Thyroid gland (tissue), 4 donors: Measurements from ENCODE around the gene RNF13. TPM values are rescaled to one million over a fixed set of nuclear protein-coding genes. Genes with fewer than 3 reads are reported as not detected.

Source experiments
- DNase-seq, 2 donors: peaks; one replicate each; pipeline ENCODE4 v3.0.0-alpha.2; 2019
- H3K27ac ChIP-seq, 3 donors: fragments of 200-600 bp; sonication (generic); 1 replicate in 2 of 3; 2 replicates in 1 of 3; pipeline ENCODE4 v1.5.1; 2016 to 2019; ENCODE audit warnings: mild to moderate bottlenecking in 1 of 3, moderate library complexity in 1 of 3
- H3K27me3 ChIP-seq: fragments of 200-600 bp; sonication (generic); one replicate; pipeline ENCODE4 v1.5.1; 2019
- H3K36me3 ChIP-seq, 2 donors: fragments of 200-600 bp; sonication (generic); one replicate each; pipeline ENCODE4 v1.5.1; 2016 to 2019
- H3K4me1 ChIP-seq, 2 donors: fragments of 200-600 bp; sonication (generic); one replicate each; pipeline ENCODE4 v1.5.1; 2017 to 2019
- H3K4me3 ChIP-seq, 3 donors: fragments of 200-600 bp; sonication (generic); replicated peaks in 1 of 3; 1 replicate in 2 of 3; 2 replicates in 1 of 3; pipeline ENCODE4 v1.5.1; 2016; ENCODE audit warnings: mild to moderate bottlenecking in 1 of 3
- H3K9me3 ChIP-seq: fragments of 200-600 bp; sonication (generic); one replicate; pipeline ENCODE4 v1.5.1; 2017
- POLR2A ChIP-seq, 2 donors: fragments of 450-650 bp; IDR thresholded peaks; one replicate each; pipeline ENCODE4 v1.6.1; 2017; ENCODE audit warnings: antibody characterized with exemption in 2 of 2, mild to moderate bottlenecking in 2 of 2, moderate library complexity in 1 of 2
- WGBS, 2 donors: methylation state at CpG; one replicate each; pipeline ENCODE4 v1.1.5; 2017; 5-methylcytosine and 5-hydroxymethylcytosine counted together
- intact Hi-C: fragments of 100-400 bp; cut with DNase I; formaldehyde crosslinking; loops from one replicate; pipeline ENCODE4 v1.15.1; 2023
- total RNA-seq, 4 donors: library from RNA; depleted of rRNA; stranded (reverse); fragments of >200 nt; gene quantifications; one replicate each; pipeline ENCODE4 v1.2.3, GENCODE V29; 2016
- TF ChIP-seq, protein P1 (sequence below), 6 experiments: fragments of 200-600 bp in 3 of 6; fragments of 450-650 bp in 3 of 6; sonication (generic) in 3 of 6; IDR thresholded peaks; one replicate each; pipeline ENCODE4 v1.5.1; 2016 to 2019; ENCODE audit warnings: antibody characterized with exemption in 6 of 6, mild to moderate bottlenecking in 2 of 6, inconsistent platforms in 1 of 6, moderate library complexity in 1 of 6

RNF13 gene
- total RNA-seq, 4 donors from 2014 or later: 106 to 161 (median 127) TPM

DNA sequence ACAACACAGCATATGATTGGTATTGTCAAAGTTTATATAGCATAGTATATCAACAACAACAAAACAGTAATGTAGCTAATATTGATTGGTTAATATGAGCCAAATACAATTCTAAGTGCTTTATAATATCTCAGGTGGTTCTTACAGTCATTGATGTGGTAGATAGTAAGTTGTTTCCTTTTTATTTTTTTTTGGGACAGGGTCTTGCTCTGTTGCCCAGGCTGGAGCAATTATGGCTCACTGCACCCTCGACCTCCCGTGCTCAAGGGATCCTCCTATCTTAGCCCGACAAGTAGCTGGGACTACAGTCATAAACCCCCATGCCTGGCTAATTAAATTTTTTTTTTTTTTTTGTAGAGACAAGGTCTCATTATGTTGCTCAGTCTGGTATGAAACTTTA lies 2.7 kb downstream of the RNF13 start:
- no peak for DNase-seq
- Histone ChIP-seq H3K4me3 (no peak overlapping the region), H3K27me3 (no peaks in the 10 kb centered on the region), H3K27ac (peak overlapping the region in 1 of 3 donors; percentile 6), H3K9me3 (no peaks in the 10 kb centered on the region), H3K36me3 (no peaks in the 10 kb centered on the region), H3K4me1 (peaks cover 21 to 33% of the 10 kb centered on the region in 2 donors)
- no peak for TF ChIP-seq POLR2A (IDR thresholded peaks at IDR 0.05)
- intact Hi-C loops: no loop called here
- 75 to 91% methylated on average over 3 of the region's 3 CpGs for WGBS, 2 donors

DNA sequence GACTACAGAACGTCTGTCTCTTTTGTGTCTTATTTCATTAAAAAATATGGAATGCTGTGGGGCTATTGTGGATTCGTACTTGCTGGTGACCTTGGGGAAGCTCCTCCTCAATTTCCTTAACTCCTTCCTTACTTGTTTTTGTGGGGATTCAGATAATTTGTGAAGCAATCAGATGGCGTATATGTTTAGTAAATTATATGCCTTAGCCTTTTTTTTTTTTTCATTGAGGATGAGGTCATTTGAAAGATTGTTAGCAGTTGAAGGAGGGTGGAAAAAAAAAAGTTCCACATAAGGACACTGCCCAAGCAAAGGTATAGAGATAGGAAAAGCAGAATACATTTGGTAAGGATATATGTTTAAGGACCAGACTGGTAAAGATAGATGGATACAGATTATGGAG lies 3.3 kb downstream of the RNF13 start:
- DNase-seq: no peak
- no peak overlapping the region for H3K4me3 ChIP-seq
- H3K27ac ChIP-seq: peak overlapping the region in 1 of 3 donors; percentile 6
- peaks cover 21 to 33% of the 10 kb centered on the region in 2 donors for H3K4me1 ChIP-seq
- intact Hi-C loops: no loop called here
- H3K36me3 ChIP-seq: no peaks in the 10 kb centered on the region
- TF ChIP-seq, protein P1, sequence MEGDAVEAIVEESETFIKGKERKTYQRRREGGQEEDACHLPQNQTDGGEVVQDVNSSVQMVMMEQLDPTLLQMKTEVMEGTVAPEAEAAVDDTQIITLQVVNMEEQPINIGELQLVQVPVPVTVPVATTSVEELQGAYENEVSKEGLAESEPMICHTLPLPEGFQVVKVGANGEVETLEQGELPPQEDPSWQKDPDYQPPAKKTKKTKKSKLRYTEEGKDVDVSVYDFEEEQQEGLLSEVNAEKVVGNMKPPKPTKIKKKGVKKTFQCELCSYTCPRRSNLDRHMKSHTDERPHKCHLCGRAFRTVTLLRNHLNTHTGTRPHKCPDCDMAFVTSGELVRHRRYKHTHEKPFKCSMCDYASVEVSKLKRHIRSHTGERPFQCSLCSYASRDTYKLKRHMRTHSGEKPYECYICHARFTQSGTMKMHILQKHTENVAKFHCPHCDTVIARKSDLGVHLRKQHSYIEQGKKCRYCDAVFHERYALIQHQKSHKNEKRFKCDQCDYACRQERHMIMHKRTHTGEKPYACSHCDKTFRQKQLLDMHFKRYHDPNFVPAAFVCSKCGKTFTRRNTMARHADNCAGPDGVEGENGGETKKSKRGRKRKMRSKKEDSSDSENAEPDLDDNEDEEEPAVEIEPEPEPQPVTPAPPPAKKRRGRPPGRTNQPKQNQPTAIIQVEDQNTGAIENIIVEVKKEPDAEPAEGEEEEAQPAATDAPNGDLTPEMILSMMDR (IDR thresholded peaks at IDR 0.05): no peak
- no peak for TF ChIP-seq POLR2A (IDR thresholded peaks at IDR 0.05)
- 66 to 72% methylated on average over 3 of the region's 3 CpGs for WGBS, 2 donors
- H3K27me3 ChIP-seq: no peaks in the 10 kb centered on the region
- H3K9me3 ChIP-seq: no peaks in the 10 kb centered on the region

DNA sequence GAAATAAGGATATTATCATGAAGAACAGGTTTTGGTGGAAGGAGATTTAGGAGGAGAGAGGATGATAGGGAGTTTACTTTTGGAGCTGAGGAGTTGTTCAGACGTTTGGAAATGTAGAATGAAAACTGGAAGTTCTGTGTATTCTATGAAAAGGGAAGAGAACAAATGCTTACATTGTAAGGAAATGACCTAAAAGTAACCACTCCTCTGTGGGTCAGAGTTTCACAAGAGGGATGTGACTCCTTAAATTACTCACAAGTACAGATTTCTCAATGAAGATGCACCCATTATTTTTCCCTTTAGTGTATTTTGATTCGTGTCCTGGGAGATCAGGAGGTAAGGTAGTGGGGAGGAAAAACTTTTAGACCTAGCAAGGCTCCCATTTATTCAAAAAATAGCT lies 4.0 kb downstream of the RNF13 start:
- H3K36me3 ChIP-seq: no peaks in the 10 kb centered on the region
- H3K27ac ChIP-seq: no peak overlapping the region
- H3K27me3 ChIP-seq: no peaks in the 10 kb centered on the region
- H3K4me1 ChIP-seq: peaks cover 20 to 32% of the 10 kb centered on the region in 2 donors
- WGBS, 2 donors: 58 to 67% methylated on average over 2 of the region's 2 CpGs
- DNase-seq: no peak
- H3K4me3 ChIP-seq: no peak overlapping the region
- intact Hi-C loops: no loop called here
- TF ChIP-seq, protein P1 (IDR thresholded peaks at IDR 0.05): no peak
- no peak for TF ChIP-seq POLR2A (IDR thresholded peaks at IDR 0.05)
- H3K9me3 ChIP-seq: no peaks in the 10 kb centered on the region

DNA sequence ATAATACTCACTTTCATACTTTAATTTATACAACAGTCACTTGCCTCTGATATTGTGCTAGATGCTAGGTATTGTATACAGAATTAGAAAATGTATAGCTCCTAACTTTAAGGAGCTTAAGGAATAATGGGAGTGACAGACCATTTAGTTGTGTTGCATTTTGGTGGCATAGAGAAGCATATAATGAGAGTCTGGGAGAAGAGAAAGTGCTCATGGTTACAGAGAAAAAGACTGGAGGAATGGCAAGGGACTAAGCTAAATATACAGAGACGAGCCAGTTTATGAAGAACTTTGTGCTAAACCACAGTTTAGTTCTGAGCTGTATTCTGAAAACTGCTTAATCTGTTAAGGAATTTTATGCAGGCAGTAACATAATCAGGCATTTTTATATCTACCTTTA lies 6.4 kb downstream of the RNF13 start:
- Histone ChIP-seq H3K27ac (no peak overlapping the region), H3K4me1 (peaks cover 12 to 23% of the 10 kb centered on the region in 2 donors), H3K4me3 (no peak overlapping the region), H3K9me3 (no peaks in the 10 kb centered on the region), H3K27me3 (no peaks in the 10 kb centered on the region), H3K36me3 (no peaks in the 10 kb centered on the region)
- TF ChIP-seq, protein P1 (IDR thresholded peaks at IDR 0.05): no peak
- TF ChIP-seq POLR2A (IDR thresholded peaks at IDR 0.05): no peak
- 71 to 87% methylated on average over 1 of the region's 1 CpG for WGBS, 2 donors
- DNase-seq: no peak
- intact Hi-C loops: no loop called here

DNA sequence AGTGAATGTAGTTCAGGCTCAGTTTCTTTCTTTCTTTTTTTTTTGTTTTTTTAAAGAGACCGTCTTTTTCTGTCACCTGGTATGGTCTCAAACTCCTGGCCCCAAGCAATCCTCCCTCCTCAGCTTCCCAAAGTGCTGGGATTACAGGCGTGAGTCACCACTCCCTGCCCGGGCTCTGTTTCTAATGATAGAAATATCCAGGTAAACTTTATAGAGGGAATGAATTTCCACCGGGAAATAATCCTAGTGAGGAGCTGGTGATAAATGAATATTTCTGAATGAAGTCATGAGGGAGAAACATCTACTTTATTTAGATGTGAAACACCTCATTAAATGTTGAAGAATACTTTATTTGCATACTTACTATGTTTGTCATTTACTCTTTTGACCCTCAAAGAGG lies 7.2 kb downstream of the RNF13 start:
- intact Hi-C loops: no loop called here
- 84 to 87% methylated on average over 4 of the region's 4 CpGs for WGBS, 2 donors
- H3K4me3 ChIP-seq: no peak overlapping the region

More for the DNA sequence above, 7.2 kb downstream of the RNF13 start:
- H3K9me3 ChIP-seq: no peaks in the 10 kb centered on the region
- TF ChIP-seq, protein P1 (IDR thresholded peaks at IDR 0.05): no peak
- no peak for TF ChIP-seq POLR2A (IDR thresholded peaks at IDR 0.05)
- no peak overlapping the region for H3K27ac ChIP-seq
- H3K4me1 ChIP-seq: peaks cover 10 to 15% of the 10 kb centered on the region in 2 donors
- no peaks in the 10 kb centered on the region for H3K36me3 ChIP-seq
- no peak for DNase-seq
- H3K27me3 ChIP-seq: no peaks in the 10 kb centered on the region
